Epithelial cell of esophagus (primary cell): ENCODE measurements around the gene CLIC5.

Experiments used
- DNase-seq: peaks from one replicate; pipeline ENCODE4 v3.0.0; 2010; ENCODE audit warnings: low read depth
- H3K4me3 ChIP-seq: 2 replicates; pipeline ENCODE4 v1.5.1; 2011; ENCODE audit warnings: mild to moderate bottlenecking, low read length, control low read depth
- TF ChIP-seq, protein P1 (sequence below): IDR thresholded peaks from 2 replicates; pipeline ENCODE4 v1.5.1; 2011; ENCODE audit warnings: low read depth, mild to moderate bottlenecking, low read length, control low read depth, inconsistent platforms; ENCODE audit not compliant: insufficient read depth; ENCODE audit errors: missing control alignments

CLIC5 gene

DNA sequence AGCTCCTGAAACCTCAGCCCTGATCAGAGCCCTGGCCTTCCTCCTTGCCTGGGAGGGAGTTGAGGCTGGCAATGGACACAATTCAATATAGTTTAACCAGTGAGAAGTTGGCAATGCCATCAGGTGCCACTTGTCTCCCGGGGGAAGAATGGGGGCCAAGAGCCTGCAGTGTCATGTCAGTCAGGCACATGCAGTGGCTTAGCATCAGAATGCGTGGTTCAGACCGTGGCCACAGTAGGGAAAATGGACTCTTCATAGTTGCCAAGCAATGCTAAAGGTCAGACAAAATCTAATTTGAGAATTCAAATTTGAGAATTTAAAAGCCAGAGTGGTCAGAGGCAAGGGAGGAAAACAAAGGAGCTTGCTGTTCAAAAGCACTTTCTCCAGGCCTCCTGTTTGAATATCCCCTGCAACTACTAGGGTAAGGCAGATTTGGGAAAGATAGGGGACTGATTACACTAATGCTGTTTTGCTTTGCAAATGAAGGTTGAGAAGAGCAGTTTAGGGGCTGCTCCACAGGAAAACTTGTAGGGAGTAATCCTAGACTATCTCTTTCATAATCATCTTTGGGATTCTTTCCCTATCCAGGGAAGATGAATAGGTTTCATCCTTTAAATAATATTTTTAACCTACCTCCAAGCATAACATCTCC is 33.1 kb upstream of the CLIC5 start:
- TF ChIP-seq, protein P1, sequence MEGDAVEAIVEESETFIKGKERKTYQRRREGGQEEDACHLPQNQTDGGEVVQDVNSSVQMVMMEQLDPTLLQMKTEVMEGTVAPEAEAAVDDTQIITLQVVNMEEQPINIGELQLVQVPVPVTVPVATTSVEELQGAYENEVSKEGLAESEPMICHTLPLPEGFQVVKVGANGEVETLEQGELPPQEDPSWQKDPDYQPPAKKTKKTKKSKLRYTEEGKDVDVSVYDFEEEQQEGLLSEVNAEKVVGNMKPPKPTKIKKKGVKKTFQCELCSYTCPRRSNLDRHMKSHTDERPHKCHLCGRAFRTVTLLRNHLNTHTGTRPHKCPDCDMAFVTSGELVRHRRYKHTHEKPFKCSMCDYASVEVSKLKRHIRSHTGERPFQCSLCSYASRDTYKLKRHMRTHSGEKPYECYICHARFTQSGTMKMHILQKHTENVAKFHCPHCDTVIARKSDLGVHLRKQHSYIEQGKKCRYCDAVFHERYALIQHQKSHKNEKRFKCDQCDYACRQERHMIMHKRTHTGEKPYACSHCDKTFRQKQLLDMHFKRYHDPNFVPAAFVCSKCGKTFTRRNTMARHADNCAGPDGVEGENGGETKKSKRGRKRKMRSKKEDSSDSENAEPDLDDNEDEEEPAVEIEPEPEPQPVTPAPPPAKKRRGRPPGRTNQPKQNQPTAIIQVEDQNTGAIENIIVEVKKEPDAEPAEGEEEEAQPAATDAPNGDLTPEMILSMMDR: no peak
- H3K4me3 ChIP-seq: no peak overlapping the region
- DNase-seq: no peak

DNA sequence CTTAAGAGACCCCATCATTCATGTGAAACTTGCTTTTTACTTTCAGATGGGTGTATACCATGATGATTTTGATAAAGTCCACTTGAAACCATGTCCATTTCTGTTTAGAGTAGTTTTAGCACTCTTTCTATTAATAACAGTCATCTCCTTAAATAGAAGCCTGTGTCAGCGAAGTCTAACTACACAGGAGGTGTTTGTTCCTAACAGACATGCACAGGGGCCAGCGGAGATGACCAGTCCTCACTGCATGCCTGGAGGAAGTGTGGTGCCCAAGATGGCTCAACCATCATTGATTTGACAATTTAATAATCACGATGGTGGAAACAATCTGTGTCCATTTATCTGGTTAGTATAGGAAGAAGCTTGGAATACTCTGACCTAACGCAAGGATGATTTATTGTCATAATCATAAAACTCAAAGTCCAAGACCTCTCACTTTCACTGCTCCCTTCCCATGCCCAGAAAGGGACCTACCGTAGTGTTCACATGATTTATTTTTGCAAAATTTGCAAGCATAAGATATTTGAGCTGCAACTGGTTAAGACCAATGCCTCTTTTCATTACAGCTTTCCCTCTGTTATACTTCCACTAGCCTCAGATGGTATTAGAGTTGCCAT is 31.0 kb upstream of the CLIC5 start:
- DNase-seq: no peak
- no peak overlapping the region for H3K4me3 ChIP-seq
- TF ChIP-seq, protein P1: no peak

DNA sequence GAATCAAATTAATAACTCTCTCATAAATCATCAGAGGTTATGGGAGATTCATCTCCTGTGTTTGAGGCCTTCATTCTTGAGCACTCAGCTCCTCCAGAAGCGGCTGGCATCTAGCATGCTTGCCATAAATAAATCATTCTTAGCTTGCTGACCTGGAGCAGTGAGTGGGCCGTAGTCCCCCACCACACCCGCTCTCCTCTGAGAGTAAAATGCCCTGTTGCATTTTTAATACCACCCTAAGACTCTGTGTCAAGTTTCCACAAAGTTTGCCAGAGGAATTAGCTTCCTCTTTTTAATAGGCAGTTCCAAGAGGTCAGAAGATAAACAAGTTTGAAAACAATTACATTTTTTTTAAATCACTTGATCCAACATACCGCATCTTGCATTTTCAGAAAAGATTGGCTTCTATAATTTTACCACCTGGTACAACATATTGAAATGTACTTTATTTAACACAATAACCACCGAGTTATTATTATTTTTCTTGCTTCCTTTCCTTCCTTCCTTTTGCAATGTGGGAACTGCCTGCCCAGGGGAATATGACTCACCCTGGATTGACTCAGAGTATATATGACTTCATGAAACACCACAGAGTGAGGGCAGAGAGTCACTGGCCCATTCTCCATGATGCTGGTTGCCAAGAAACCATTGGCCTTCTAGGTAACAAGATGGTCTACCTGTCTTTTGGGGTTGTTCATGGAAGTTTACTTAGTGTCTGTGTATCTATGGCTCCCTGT is 29.4 kb upstream of the CLIC5 start:
- TF ChIP-seq, protein P1: no peak
- peak; percentile 90 for DNase-seq
- H3K4me3 ChIP-seq: no peak overlapping the region

DNA sequence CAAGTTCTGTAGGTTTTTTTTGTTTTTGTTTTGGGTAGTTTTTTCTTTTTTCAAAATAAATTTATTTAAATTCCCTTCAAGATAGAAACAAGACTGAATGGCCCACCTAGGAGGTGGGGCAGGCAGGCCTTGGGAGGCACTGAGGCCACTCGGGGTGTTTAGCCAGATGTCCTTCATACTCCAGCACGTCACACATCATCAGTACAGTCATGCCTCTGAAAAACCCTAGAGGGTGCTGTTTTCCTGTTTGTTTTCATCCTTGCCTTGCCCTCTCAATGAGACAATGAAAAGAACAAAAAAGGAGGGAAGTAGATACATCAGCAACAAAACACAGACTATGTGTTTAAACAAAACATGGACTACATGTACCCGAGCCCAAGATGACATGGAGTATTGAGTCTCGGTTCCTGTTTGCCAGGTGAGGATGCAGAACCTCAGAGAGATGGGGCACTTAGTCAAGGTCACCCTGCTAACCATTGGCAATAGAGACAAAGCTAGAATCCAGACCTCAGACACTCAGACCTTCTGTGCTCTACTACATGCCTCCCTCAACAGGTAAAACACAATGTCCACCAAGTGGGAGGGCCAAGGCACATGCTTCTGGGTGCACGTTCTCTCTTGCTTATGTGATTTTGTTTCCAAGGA is 26.8 kb upstream of the CLIC5 start:
- TF ChIP-seq, protein P1: peak; percentile 65
- DNase-seq: peak; percentile 62

DNA sequence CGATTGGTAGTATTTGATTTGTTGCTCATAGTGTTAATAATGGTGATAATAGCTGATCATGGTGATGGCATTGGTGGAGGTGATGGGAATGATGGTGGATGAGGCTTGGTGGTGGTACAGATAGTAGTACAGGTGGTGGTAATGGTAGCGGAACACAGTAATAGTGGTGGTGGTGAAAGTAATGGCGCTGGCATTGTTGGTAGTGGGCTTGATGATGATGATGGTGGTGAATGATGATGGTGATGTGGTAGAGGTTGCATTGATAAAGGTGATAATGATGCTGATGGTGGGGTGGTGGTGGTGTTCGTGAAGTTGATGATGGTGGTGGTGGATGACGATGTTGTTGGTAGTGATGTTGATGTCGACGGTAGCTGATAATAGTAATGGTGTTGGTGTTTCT is 24.6 kb upstream of the CLIC5 start:
- no peak for DNase-seq
- TF ChIP-seq, protein P1: no peak
- no peak overlapping the region for H3K4me3 ChIP-seq

More for the DNA sequence above, 26.8 kb upstream of the CLIC5 start:
- no peak overlapping the region for H3K4me3 ChIP-seq

DNA sequence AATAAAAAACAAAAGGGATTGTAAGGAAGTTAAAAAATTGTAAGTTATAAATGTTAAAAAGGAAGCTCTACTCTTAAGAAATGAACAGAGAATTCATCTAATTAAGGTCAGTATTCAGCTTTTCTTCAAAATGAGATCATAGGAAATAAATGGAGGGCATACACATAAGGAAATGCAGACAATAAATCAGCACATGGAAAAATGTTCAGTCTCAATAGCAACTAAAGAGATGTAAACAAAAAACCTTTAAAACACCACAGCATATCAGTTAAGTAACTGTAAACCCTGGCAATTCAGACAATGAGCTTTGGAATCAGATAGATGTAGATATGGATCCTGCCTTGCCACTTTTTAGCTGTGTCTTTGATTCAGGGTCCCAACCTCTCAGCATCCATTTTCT is 24.0 kb upstream of the CLIC5 start:
- no peak for DNase-seq
- no peak overlapping the region for H3K4me3 ChIP-seq
- TF ChIP-seq, protein P1: no peak
